Neural progenitor cell (in vitro differentiated cells): ENCODE measurements around the gene RB1. TPM values are rescaled to one million over a fixed set of nuclear protein-coding genes. Genes with fewer than 3 reads are reported as not detected.

Experiments used
- DNase-seq: peaks from one replicate; pipeline ENCODE4 v3.0.0-alpha.2; 2016; ENCODE audit warnings: low spot score
- H2AFZ ChIP-seq: fragments of 200-600 bp; sonication (generic); replicated peaks from 2 replicates; pipeline ENCODE4 v1.6.1; 2016; ENCODE audit warnings: antibody characterized with exemption
- H3F3A ChIP-seq: fragments of 200-600 bp; sonication (generic); 2 replicates; pipeline ENCODE4 v1.6.1; 2016; ENCODE audit warnings: antibody characterized with exemption, low read depth
- H3K27ac ChIP-seq: fragments of 200-600 bp; sonication (generic); 2 replicates; pipeline ENCODE4 v1.5.1; 2016; ENCODE audit warnings: mild to moderate bottlenecking
- H3K27me3 ChIP-seq: fragments of 200-600 bp; sonication (generic); 2 replicates; pipeline ENCODE4 v1.6.1; 2016; ENCODE audit warnings: mild to moderate bottlenecking, moderate library complexity
- H3K36me3 ChIP-seq: fragments of 200-600 bp; sonication (generic); 2 replicates; pipeline ENCODE4 v1.5.1; 2016
- H3K4me1 ChIP-seq: fragments of 200-600 bp; sonication (generic); 2 replicates; pipeline ENCODE4 v1.6.1; 2016; ENCODE audit warnings: mixed run types
- H3K4me2 ChIP-seq: fragments of 200-600 bp; sonication (generic); 2 replicates; pipeline ENCODE4 v1.6.1; 2016
- H3K4me3 ChIP-seq: fragments of 200-600 bp; sonication (generic); 2 replicates; pipeline ENCODE4 v1.5.1; 2016
- H3K79me2 ChIP-seq: fragments of 200-600 bp; sonication (generic); 2 replicates; pipeline ENCODE4 v1.6.1; 2016; ENCODE audit warnings: low read depth
- H3K9ac ChIP-seq: fragments of 200-600 bp; sonication (generic); 2 replicates; pipeline ENCODE4 v1.6.1; 2016
- H3K9me3 ChIP-seq: fragments of 200-600 bp; sonication (generic); 2 replicates; pipeline ENCODE4 v1.5.1; 2016; ENCODE audit warnings: low read depth
- H4K20me1 ChIP-seq: fragments of 200-600 bp; sonication (generic); 2 replicates; pipeline ENCODE4 v1.6.1; 2016; ENCODE audit warnings: low read depth
- H3K27ac Mint-ChIP-seq: 3 replicates; pipeline ENCODE4 v1.8.0; 2021; ENCODE audit warnings: mixed read lengths
- H3K27me3 Mint-ChIP-seq: 2 replicates; pipeline ENCODE4 v1.8.0; 2022; ENCODE audit warnings: low read depth, mild to moderate bottlenecking, inconsistent platforms, moderate library complexity, mixed read lengths; ENCODE audit not compliant: insufficient read depth
- H3K36me3 Mint-ChIP-seq: 3 replicates; pipeline ENCODE4 v1.8.0; 2021; ENCODE audit warnings: mixed read lengths
- H3K4me1 Mint-ChIP-seq: 3 replicates; pipeline ENCODE4 v1.8.0; 2021; ENCODE audit warnings: mixed read lengths
- H3K4me3 Mint-ChIP-seq: 3 replicates; pipeline ENCODE4 v1.8.0; 2021; ENCODE audit warnings: mild to moderate bottlenecking, moderate library complexity, mixed read lengths
- H3K9me3 Mint-ChIP-seq: 3 replicates; pipeline ENCODE4 v1.8.0; 2020; ENCODE audit warnings: mixed read lengths
- EZH2 ChIP-seq: fragments of 200-600 bp; sonication (generic); IDR thresholded peaks from 2 replicates; pipeline ENCODE4 v1.6.1; 2017; ENCODE audit warnings: antibody characterized with exemption, mild to moderate bottlenecking, moderate library complexity
- EZH2phosphoT487 ChIP-seq: fragments of 200-600 bp; sonication (generic); IDR thresholded peaks from 2 replicates; pipeline ENCODE4 v1.6.1; 2017; ENCODE audit warnings: antibody characterized with exemption
- total RNA-seq: library from RNA; depleted of rRNA; stranded (reverse); fragments of >200 nt; gene quantifications from 2 replicates; pipeline ENCODE4 v1.2.3, GENCODE V29; 2015; ENCODE audit warnings: low replicate concordance
- TF ChIP-seq, protein P1 (sequence below): fragments of 200-600 bp; sonication (generic); IDR thresholded peaks from 2 replicates; pipeline ENCODE4 v1.5.1; 2017; ENCODE audit warnings: antibody characterized with exemption, mild to moderate bottlenecking

RB1 gene
- total RNA-seq, 1 donor from 2014 or later: 39.5 TPM

DNA sequence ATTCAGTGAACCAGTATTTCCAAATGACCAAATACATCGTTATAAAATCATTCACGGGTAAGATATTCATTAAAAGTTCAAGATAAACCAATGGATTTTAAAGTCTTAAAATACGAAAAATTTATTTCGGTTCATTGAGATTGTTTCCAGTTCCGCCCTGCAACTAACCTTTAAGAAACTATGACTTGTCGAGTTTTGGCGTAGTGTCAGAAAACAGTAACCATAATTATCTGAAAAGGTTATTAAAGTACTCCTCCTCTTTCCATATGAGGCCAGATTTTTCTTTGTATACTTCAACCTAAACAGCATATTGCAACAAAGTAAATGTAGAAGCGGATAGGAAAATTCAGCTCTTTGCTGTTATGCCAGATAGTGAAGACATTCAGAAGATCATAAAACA is 83.3 kb downstream of the RB1 start:
- no peaks in the 10 kb centered on the region for H4K20me1 ChIP-seq
- no peaks in the 10 kb centered on the region for H3K79me2 ChIP-seq
- Mint-ChIP-seq H3K4me3 (no peak overlapping the region), H3K36me3 (peaks cover 13% of the 10 kb centered on the region), H3K4me1 (no peaks in the 10 kb centered on the region), H3K9me3 (no peaks in the 10 kb centered on the region), H3K27me3 (peaks cover 2% of the 10 kb centered on the region), H3K27ac (no peak overlapping the region)
- TF ChIP-seq EZH2 (no peak), EZH2phosphoT487 (no peak)
- TF ChIP-seq, protein P1, sequence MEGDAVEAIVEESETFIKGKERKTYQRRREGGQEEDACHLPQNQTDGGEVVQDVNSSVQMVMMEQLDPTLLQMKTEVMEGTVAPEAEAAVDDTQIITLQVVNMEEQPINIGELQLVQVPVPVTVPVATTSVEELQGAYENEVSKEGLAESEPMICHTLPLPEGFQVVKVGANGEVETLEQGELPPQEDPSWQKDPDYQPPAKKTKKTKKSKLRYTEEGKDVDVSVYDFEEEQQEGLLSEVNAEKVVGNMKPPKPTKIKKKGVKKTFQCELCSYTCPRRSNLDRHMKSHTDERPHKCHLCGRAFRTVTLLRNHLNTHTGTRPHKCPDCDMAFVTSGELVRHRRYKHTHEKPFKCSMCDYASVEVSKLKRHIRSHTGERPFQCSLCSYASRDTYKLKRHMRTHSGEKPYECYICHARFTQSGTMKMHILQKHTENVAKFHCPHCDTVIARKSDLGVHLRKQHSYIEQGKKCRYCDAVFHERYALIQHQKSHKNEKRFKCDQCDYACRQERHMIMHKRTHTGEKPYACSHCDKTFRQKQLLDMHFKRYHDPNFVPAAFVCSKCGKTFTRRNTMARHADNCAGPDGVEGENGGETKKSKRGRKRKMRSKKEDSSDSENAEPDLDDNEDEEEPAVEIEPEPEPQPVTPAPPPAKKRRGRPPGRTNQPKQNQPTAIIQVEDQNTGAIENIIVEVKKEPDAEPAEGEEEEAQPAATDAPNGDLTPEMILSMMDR: no peak
- no peak overlapping the region for H3K9ac ChIP-seq
- H2AFZ ChIP-seq: no peak overlapping the region
- no peaks in the 10 kb centered on the region for H3K36me3 ChIP-seq
- no peaks in the 10 kb centered on the region for H3K4me1 ChIP-seq
- H3K4me2 ChIP-seq: no peak overlapping the region
- H3K4me3 ChIP-seq: no peak overlapping the region
- no peaks in the 10 kb centered on the region for H3F3A ChIP-seq
- no peaks in the 10 kb centered on the region for H3K9me3 ChIP-seq
- DNase-seq: no peak
- no peak overlapping the region for H3K27ac ChIP-seq
- no peaks in the 10 kb centered on the region for H3K27me3 ChIP-seq

DNA sequence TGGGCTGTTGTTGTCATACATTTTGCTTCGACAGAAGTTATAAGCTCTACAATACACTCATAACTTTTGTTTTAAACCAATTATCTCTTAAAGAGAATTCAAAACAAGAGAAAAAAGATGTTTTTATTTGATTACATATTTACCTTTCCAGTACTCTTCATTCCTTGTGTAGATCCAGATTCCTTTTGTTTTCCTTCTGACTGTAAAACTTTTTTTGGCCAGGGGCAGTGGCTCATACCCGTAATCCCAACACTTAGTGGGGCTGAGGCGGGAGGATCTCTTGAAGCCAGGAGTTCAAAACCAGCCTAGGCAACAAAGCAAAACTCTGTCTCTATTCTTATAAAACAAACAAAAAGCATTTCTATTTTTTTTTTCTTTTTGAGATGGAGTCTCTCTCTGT is 87.7 kb downstream of the RB1 start:
- Histone ChIP-seq H3K4me2 (no peak overlapping the region), H2AFZ (no peak overlapping the region), H3K9me3 (no peaks in the 10 kb centered on the region), H3K36me3 (no peaks in the 10 kb centered on the region), H3K27ac (no peak overlapping the region), H3K9ac (no peak overlapping the region), H4K20me1 (no peaks in the 10 kb centered on the region), H3K4me1 (no peaks in the 10 kb centered on the region), H3K27me3 (no peaks in the 10 kb centered on the region), H3K79me2 (no peaks in the 10 kb centered on the region), H3K4me3 (no peak overlapping the region), H3F3A (no peaks in the 10 kb centered on the region)
- no peak overlapping the region for H3K27ac Mint-ChIP-seq
- peaks cover 35% of the 10 kb centered on the region for H3K36me3 Mint-ChIP-seq
- no peak overlapping the region for H3K4me3 Mint-ChIP-seq
- no peaks in the 10 kb centered on the region for H3K4me1 Mint-ChIP-seq
- peaks cover 2% of the 10 kb centered on the region for H3K27me3 Mint-ChIP-seq
- peaks cover 16% of the 10 kb centered on the region for H3K9me3 Mint-ChIP-seq
- no peak for DNase-seq
- TF ChIP-seq, protein P1: no peak
- TF ChIP-seq EZH2: no peak
- TF ChIP-seq EZH2phosphoT487: no peak

DNA sequence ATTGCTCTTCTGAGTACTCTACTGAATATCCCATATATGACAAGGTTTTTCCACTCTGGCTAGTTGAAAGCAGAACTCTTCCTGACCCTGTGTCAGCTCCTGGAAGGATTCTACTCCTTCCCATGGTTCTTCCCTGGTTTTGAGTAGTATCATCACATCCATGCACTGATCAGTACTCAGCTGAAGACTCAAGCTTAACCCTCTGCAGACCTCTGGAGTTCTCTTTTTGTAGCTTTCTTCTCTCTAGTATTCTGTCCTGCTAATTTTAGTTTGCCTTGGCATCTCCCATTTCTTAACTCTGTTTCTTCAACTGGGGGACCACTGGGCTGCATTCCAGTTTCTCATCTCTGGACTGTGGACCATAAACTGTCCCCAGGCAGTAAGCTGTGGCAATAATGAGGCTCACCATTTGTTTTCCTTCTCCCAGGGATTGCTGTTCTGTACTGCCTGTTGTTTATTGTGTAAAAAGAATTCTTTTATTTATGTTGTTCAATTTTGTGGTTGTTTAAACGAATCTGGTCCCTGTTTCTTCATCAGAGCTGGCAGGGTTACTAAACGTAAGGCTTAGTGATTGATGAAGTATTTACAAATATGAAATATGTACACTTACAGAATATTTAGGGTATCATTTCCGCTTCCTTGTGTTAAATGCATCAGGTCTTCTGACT is 89.6 kb downstream of the RB1 start:
- H3K4me2 ChIP-seq: no peak overlapping the region
- H2AFZ ChIP-seq: no peak overlapping the region
- Mint-ChIP-seq H3K36me3 (peaks cover 36% of the 10 kb centered on the region), H3K4me1 (no peaks in the 10 kb centered on the region), H3K9me3 (peaks cover 18% of the 10 kb centered on the region), H3K4me3 (no peak overlapping the region), H3K27me3 (peaks cover 2% of the 10 kb centered on the region), H3K27ac (no peak overlapping the region)
- no peaks in the 10 kb centered on the region for H3F3A ChIP-seq
- no peaks in the 10 kb centered on the region for H4K20me1 ChIP-seq
- H3K27ac ChIP-seq: no peak overlapping the region
- H3K4me3 ChIP-seq: no peak overlapping the region
- H3K79me2 ChIP-seq: no peaks in the 10 kb centered on the region
- no peaks in the 10 kb centered on the region for H3K4me1 ChIP-seq
- H3K27me3 ChIP-seq: no peaks in the 10 kb centered on the region
- H3K36me3 ChIP-seq: no peaks in the 10 kb centered on the region
- TF ChIP-seq EZH2phosphoT487: no peak
- TF ChIP-seq EZH2: no peak
- TF ChIP-seq, protein P1: no peak
- no peaks in the 10 kb centered on the region for H3K9me3 ChIP-seq
- DNase-seq: no peak
- no peak overlapping the region for H3K9ac ChIP-seq
